BJ (cell line): ENCODE results near the gene INPP4A. TPM values are rescaled to one million over a fixed set of nuclear protein-coding genes. Genes with fewer than 3 reads are reported as not detected.

Experiments used
- CTCF ChIA-PET: fragments of 350-600 bp; formaldehyde crosslinking; extraction: SDS; loops from one replicate; lab custom pipeline; 2021; ENCODE audit warnings: antibody characterized with exemption, inconsistent platforms; lab: Yijun Ruan, JAX
- POLR2A ChIA-PET: fragments of 300-600 bp; sonication (Branson Sonifier 250); formaldehyde crosslinking; extraction: SDS; loops from one replicate; lab custom pipeline; 2021; ENCODE audit warnings: antibody characterized with exemption; lab: Charles Lee
- DNase-seq: peaks from one replicate; pipeline ENCODE4 v3.0.0-alpha.2; 2011; ENCODE audit warnings: low read depth
- H3K27me3 ChIP-seq: 2 replicates; pipeline ENCODE4 v1.6.0; 2011; ENCODE audit warnings: low read length; ENCODE audit not compliant: control insufficient read depth, insufficient read depth
- H3K36me3 ChIP-seq: 2 replicates; pipeline ENCODE4 v1.5.1; 2011; ENCODE audit warnings: low read length; ENCODE audit not compliant: control insufficient read depth, insufficient read depth
- H3K4me3 ChIP-seq: 2 replicates; pipeline ENCODE4 v1.5.1; 2011; ENCODE audit warnings: low read depth, mild to moderate bottlenecking, control low read depth, low read length
- CTCF ChIP-seq: IDR thresholded peaks from 2 replicates; pipeline ENCODE4 v1.5.1; 2011; ENCODE audit warnings: low read depth, mild to moderate bottlenecking, control low read depth, inconsistent platforms, low read length, moderate library complexity; ENCODE audit not compliant: insufficient read depth
- polyA plus RNA-seq: library from polyadenylated mRNA; depleted of rRNA; stranded (reverse); fragments of >200 nt; gene quantifications from 2 replicates; pipeline ENCODE4 v1.2.3, GENCODE V29; 2011

Gene INPP4A
- polyA plus RNA-seq, 1 experiment = 21.0 TPM

- TF ChIP-seq CTCF = no peak
- no peak for DNase-seq
- ChIA-PET POLR2A (no interaction called here), CTCF (no interaction called here)
- Histone ChIP-seq H3K4me3 (no peak overlapping the region), H3K36me3 (peaks cover 17% of the 10 kb centered on the region), H3K27me3 (no peaks in the 10 kb centered on the region)
Observed at GRCh38 chr2:98617149-98617548, 172.5 kb downstream of the INPP4A start.

- no peak for TF ChIP-seq CTCF
- no peak overlapping the region for H3K4me3 ChIP-seq
- ChIA-PET POLR2A (no interaction called here), CTCF (interaction anchor here (1.7 kb wide), 1 partner anchor 26 kb away, joined by 8 read pairs; no protein-coding TSS in a partner anchor)
- H3K27me3 ChIP-seq = no peaks in the 10 kb centered on the region
- H3K36me3 ChIP-seq = no peaks in the 10 kb centered on the region
- no peak for DNase-seq
Observed at GRCh38 chr2:98623657-98624056, 179.0 kb downstream of the INPP4A start.

GRCh38 chr2:98632351-98632750 is 187.7 kb downstream of the INPP4A start:
- no peaks in the 10 kb centered on the region for H3K36me3 ChIP-seq
- ChIA-PET CTCF (interaction anchor here (0.9 kb wide), 1 partner anchor 17 kb away, joined by 3 read pairs; no protein-coding TSS in a partner anchor), POLR2A (no interaction called here)
- H3K27me3 ChIP-seq = peaks cover 3% of the 10 kb centered on the region; the same call in 1 of the 2 replicates
- H3K4me3 ChIP-seq = no peak overlapping the region
- no peak for TF ChIP-seq CTCF
- no peak for DNase-seq

GRCh38 chr2:98634406-98635092 is 189.9 kb downstream of the INPP4A start:
- Histone ChIP-seq H3K27me3 (peaks cover 3% of the 10 kb centered on the region; the same call in 1 of the 2 replicates), H3K36me3 (no peaks in the 10 kb centered on the region), H3K4me3 (no peak overlapping the region)
- ChIA-PET CTCF (interaction anchor here (0.7 to 1.5 kb wide), 3 partner anchors 11 to 15 kb away, joined by 3 to 6 read pairs (median 5); no protein-coding TSS in a partner anchor), POLR2A (no interaction called here)
- TF ChIP-seq CTCF = no peak
- DNase-seq = no peak

GRCh38 chr2:98637401-98638147 is 192.9 kb downstream of the INPP4A start:
- no peak for TF ChIP-seq CTCF
- CTCF ChIA-PET = no interaction called here
- POLR2A ChIA-PET = no interaction called here
- DNase-seq = no peak
- 0 out of 2 replicates have a peak, but pooled peaks cover 3% of the 10 kb centered on the region for H3K27me3 ChIP-seq
- no peaks in the 10 kb centered on the region for H3K36me3 ChIP-seq
- no peak overlapping the region for H3K4me3 ChIP-seq
